A549 treated with CpdA at 1 μM for 4 hours (cell line): ENCODE results near the gene MRPL23. TPM values are rescaled to one million over a fixed set of nuclear protein-coding genes. Genes with fewer than 3 reads are reported as not detected.

ENCODE experiments used
- total RNA-seq: library from RNA; stranded (reverse); fragments of 200-300 nt; extraction: Qiagen RNA extraction; gene quantifications from 5 replicates; pipeline ENCODE4 v1.2.3, GENCODE V29; 2022; ENCODE audit warnings: low read depth

Gene MRPL23
- 147 to 160 TPM (median 156 TPM) in 5 replicates for total RNA-seq

GRCh38 chr11:1946812-1947484 lies at the start of gene MRPL23:
TSS of gene MRPL23 (plus strand) at chr11:1947332. CDS start at chr11:1947363, 31 bp downstream.

GRCh38 chr11:1919391-1920127 lies 27.6 kb upstream of the MRPL23 start, which contains the start of gene TNNT3:
TSS of gene TNNT3 (plus strand) at chr11:1919703. CDS start at chr11:1922875, 3,172 bp downstream.

GRCh38 chr11:1997755-1998154 lies 50.6 kb downstream of the MRPL23 start, which contains the start of gene H19:
TSS of gene H19 (minus strand) at chr11:1997842.

Other genes with a start within 250 kb of the MRPL23 start
- 0.79 to 1.9 TPM (median 1.0 TPM) in 5 replicates for gene IFITM10, start 196.7 kb upstream of the MRPL23 start, total RNA-seq
- gene CTSD, start 183.4 kb upstream of the MRPL23 start, total RNA-seq = 340 to 543 TPM (median 476 TPM) in 5 replicates
- gene SYT8, start 112.3 kb upstream of the MRPL23 start, total RNA-seq = 0.02 to 0.23 TPM in 2 of 5 replicates, not detected in the others
- 0.21 TPM in 1 of 5 replicates, not detected in the others for gene TNNI2, start 108.4 kb upstream of the MRPL23 start, total RNA-seq
- gene LSP1, start 94.2 kb upstream of the MRPL23 start, total RNA-seq = 0.96 to 1.3 TPM (median 1.2 TPM) in 5 replicates
- gene PRR33, start 55.4 kb upstream of the MRPL23 start, total RNA-seq = 0.02 TPM in 1 of 5 replicates, not detected in the others
- not detected in 5 replicates for gene TNNT3, start 27.6 kb upstream of the MRPL23 start, total RNA-seq
- 7.0 to 13.2 TPM (median 9.8 TPM) in 5 replicates for gene H19, start 50.5 kb downstream of the MRPL23 start, total RNA-seq
- 1.3 to 3.3 TPM (median 1.9 TPM) in 5 replicates for gene IGF2, start 192.1 kb downstream of the MRPL23 start, total RNA-seq
- not detected in 5 replicates for gene INS, start 213.9 kb downstream of the MRPL23 start, total RNA-seq
- gene TH, start 224.5 kb downstream of the MRPL23 start, total RNA-seq = 0.09 TPM in 1 of 5 replicates, not detected in the others